ENCODE data around the gene CCDC57. TPM values are rescaled to one million over a fixed set of nuclear protein-coding genes. Genes with fewer than 3 reads are reported as not detected.

CCDC57 gene
- total and polyA plus RNA-seq, 2 experiments from 2014 or later: 46.2 to 53.5 TPM

- no peak for TF ChIP-seq CTCF (IDR thresholded peaks at IDR 0.05; ENCODE audit: low read depth, low read length)
- Histone ChIP-seq H3K27me3 (no peaks in the 10 kb centered on the region), H3K4me1 (ENCODE audit: low read depth) (no peaks in the 10 kb centered on the region), H3K4me3 (no peak overlapping the region), H3K27ac (no peak overlapping the region), H3K9me3 (ENCODE audit: low read depth) (no peaks in the 10 kb centered on the region), H3K36me3 (peaks cover 20% of the 10 kb centered on the region)
- no peak for DNase-seq (ENCODE audit: low read depth in 1 of 2, low spot score in 1 of 2)
These were observed 24.4 kb downstream of the CCDC57 start for GRCh38 chr17:82188001-82188961.

- DNase-seq (ENCODE audit: low read depth in 1 of 2, low spot score in 1 of 2): no peak
- TF ChIP-seq CTCF (IDR thresholded peaks at IDR 0.05; ENCODE audit: low read depth, low read length): no peak
- peaks cover 21% of the 10 kb centered on the region for H3K36me3 ChIP-seq
- H3K9me3 ChIP-seq (ENCODE audit: low read depth): no peaks in the 10 kb centered on the region
- H3K27me3 ChIP-seq: no peaks in the 10 kb centered on the region
- no peaks in the 10 kb centered on the region for H3K4me1 ChIP-seq (ENCODE audit: low read depth)
- no peak overlapping the region for H3K4me3 ChIP-seq
- no peak overlapping the region for H3K27ac ChIP-seq
These were observed 25.1 kb downstream of the CCDC57 start for GRCh38 chr17:82187500-82187899.

GRCh38 chr17:82186221-82186620, 26.4 kb downstream of the CCDC57 start:
- peaks cover 19% of the 10 kb centered on the region for H3K36me3 ChIP-seq
- no peak for TF ChIP-seq CTCF (IDR thresholded peaks at IDR 0.05; ENCODE audit: low read depth, low read length)
- H3K9me3 ChIP-seq (ENCODE audit: low read depth): no peaks in the 10 kb centered on the region
- H3K4me1 ChIP-seq (ENCODE audit: low read depth): no peaks in the 10 kb centered on the region
- DNase-seq (ENCODE audit: low read depth in 1 of 2, low spot score in 1 of 2): no peak
- H3K4me3 ChIP-seq: no peak overlapping the region
- no peak overlapping the region for H3K27ac ChIP-seq
- H3K27me3 ChIP-seq: no peaks in the 10 kb centered on the region

GRCh38 chr17:82184761-82185160, 27.9 kb downstream of the CCDC57 start:
- no peak for TF ChIP-seq CTCF (IDR thresholded peaks at IDR 0.05; ENCODE audit: low read depth, low read length)
- no peaks in the 10 kb centered on the region for H3K27me3 ChIP-seq
- peaks cover 21% of the 10 kb centered on the region for H3K36me3 ChIP-seq
- no peaks in the 10 kb centered on the region for H3K9me3 ChIP-seq (ENCODE audit: low read depth)
- H3K27ac ChIP-seq: no peak overlapping the region
- no peaks in the 10 kb centered on the region for H3K4me1 ChIP-seq (ENCODE audit: low read depth)
- H3K4me3 ChIP-seq: no peak overlapping the region
- DNase-seq (ENCODE audit: low read depth in 1 of 2, low spot score in 1 of 2): no peak

- peaks cover 25% of the 10 kb centered on the region for H3K36me3 ChIP-seq
- no peak for DNase-seq (ENCODE audit: low read depth in 1 of 2, low spot score in 1 of 2)
- H3K9me3 ChIP-seq (ENCODE audit: low read depth): no peaks in the 10 kb centered on the region
- no peaks in the 10 kb centered on the region for H3K27me3 ChIP-seq
- no peak for TF ChIP-seq CTCF (IDR thresholded peaks at IDR 0.05; ENCODE audit: low read depth, low read length)
- H3K27ac ChIP-seq: no peak overlapping the region
- H3K4me1 ChIP-seq (ENCODE audit: low read depth): no peaks in the 10 kb centered on the region
- no peak overlapping the region for H3K4me3 ChIP-seq
These were observed 31.7 kb downstream of the CCDC57 start for GRCh38 chr17:82180776-82181528.
